Erythroblast (primary cell): ENCODE results near the gene ARHGEF9.
"Not testable (repeated sequence)": the region's sequence is repeated elsewhere in the genome, so short reads cannot be mapped to it uniquely, and the experiment has no call there.

Experiments
- DNase-seq, 2 experiments: peaks; one replicate each; lab custom pipeline; 2025; lab: John Stamatoyannopoulos, UW
- GATA1 ChIP-seq: IDR thresholded peaks from 2 replicates; pipeline ENCODE4 v1.6.1; 2011; ENCODE audit warnings: low read depth, mild to moderate bottlenecking, control low read depth, low read length, moderate library complexity
- POLR2A ChIP-seq: IDR thresholded peaks from 2 replicates; pipeline ENCODE4 v1.6.1; 2011; ENCODE audit warnings: mild to moderate bottlenecking, low read length

ARHGEF9 gene

DNA sequence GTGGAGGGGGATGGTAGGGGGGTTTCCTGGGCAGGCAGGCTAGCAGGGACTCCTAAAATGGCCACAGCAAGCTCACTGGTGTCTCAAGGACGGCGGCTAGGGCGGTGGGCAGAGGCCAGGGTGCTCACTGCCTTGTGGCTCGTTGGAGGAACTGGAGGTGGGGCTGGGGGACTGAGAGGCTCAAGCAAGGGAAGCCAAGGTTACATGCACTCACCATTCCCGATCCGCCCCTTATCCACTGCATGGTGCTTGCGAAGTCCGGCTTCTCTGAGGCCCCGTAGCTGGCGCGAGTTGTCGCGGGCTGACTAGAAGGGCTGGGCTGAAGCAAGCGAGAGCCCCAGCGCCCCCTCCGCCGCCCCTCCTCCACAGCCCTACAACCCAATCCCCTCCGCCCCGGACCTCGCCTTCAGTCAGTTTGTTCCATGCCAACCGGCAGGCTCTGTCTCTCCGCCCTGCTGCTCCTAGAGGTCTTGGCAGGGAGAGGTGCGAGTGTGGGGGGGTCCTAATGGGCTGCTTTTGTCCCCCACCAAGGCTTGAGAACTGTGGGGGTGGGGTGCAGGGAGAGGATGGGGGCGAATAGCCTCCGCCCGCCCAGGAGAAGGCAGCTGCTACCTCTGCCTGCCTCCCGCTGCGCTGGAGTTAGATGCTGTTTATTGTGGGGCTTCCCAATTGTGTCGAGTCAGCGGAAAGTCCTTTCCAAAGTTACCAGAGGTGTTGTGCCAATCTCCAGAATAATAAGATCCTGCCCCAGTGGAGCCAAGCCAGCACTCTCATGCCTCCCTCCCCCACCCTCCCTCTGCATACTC, at the start of gene ARHGEF9:
Gene ARHGEF9, minus strand, starts transcription at position 313 of the 806 bp plus-strand sequence. Its CDS starts 69 bp downstream, at position 244.
- no peak for DNase-seq
- TF ChIP-seq GATA1 (no peak), POLR2A (no peak)

DNA sequence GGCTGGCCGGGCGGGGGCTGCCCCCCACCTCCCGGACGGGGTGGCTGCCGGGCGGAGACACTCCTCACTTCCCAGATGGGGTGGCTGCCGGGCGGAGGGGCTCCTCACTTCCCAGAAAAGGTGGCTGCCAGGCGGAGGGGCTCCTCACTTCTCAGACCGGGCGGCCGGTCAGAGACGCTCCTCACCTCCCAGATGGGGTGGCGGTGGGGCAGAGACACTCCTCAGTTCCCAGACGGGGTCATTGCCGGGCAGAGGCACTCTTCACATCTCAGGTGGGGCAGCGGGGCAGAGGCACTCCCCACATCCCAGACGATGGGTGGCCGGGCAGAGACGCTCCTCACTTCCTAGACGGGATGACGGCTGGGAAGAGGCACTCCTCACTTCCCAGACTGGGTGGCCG, 40.4 kb upstream of the ARHGEF9 start:
- not testable (repeated sequence) for DNase-seq

DNA sequence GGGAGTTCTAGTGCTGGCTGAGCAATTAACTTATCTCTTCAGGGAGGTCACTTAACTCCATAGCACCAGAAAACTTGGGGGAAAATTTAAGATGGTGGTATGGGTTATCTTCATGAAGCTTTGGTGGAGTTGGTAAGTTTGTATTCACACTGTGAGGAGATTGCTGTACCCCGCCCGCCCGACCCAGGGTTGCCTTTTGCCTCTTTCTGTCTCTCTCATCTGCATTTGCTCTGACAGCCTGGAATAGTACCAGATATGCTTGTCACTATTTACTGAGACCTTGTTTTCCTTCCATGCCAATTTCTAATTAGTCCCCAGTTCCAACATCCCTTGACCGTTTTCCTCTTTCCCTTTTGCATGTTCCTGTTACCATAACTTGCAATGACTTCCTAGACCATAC, 33.1 kb upstream of the ARHGEF9 start:
- TF ChIP-seq POLR2A (no peak), GATA1 (no peak)
- DNase-seq: no peak

DNA sequence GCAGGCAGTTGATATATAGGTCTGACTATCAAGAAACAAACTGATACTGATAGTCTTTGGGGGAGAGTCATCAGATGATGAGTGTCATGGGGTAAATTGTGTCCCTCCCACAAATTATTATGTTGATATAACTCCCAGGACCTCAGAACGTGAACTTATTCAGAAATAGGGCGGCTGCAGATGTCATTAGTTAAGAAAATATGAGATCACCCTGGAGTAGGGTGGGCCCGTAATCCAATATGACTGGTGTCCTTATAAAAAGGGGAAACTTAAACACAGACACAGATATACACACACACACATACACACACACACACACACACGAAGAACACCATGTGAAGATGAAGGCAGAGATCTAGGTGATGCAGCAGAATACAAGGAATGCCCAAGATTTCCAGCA, 32.7 kb upstream of the ARHGEF9 start:
- no peak for DNase-seq
- TF ChIP-seq GATA1: no peak
- TF ChIP-seq POLR2A: no peak

DNA sequence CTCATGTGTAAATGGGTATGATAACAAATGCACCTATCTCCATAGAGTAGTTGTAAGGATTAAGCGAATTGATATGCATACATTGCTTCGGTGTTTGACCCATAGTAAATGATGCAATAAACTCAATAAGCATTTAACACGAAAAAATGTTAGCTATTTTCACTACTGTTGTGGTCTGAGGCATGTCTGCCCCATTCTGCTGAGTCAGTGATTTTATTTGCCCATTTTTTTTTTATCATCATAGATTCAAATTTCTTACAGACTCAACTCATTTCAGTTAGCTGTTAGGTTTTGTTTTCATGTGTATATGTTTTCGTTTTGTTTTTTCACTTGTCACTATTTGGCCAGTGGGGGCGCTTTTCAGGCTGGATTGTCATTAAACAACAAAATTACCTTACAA, 27.8 kb upstream of the ARHGEF9 start:
- TF ChIP-seq GATA1 (no peak), POLR2A (no peak)
- DNase-seq: no peak

DNA sequence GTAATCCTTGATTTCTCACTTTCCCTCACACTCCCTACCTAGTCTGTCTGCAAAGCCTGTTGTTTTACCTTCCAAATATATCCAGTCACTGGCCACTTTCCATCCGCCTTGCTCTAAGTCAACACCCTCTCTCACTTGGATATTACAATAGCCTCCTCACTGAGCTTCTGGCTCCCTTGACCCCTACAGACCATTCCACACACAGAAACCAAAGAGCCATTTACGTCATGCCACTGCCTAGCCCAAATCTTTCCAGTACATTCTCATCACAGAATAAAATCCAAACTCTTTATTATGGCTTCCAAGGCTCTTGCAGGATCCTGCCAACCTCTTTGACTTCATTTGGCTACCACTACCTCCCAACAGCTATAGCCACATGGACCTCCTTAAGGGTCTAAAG, 25.7 kb upstream of the ARHGEF9 start:
- no peak for DNase-seq
- TF ChIP-seq GATA1: no peak
- TF ChIP-seq POLR2A: no peak

DNA sequence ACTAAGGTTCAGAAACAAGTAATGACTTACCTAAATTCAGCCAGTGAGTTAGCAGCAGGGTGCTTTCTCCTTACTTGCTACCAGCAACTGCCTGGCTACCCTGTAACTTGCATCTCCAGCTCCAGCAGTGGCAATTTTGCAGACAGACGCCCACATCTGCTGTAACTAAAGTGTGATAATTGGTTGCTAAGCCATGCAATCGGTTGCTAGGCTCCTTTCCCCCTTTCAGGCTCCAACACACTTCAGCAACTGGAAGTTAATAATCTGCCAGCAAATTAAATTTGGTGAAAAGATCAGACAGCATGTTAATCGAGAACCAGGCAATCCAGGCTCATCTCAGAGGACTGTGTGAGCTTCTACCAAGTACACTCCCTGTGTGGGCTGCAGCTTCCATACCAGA, 24.2 kb upstream of the ARHGEF9 start:
- TF ChIP-seq POLR2A (no peak), GATA1 (no peak)
- DNase-seq: no peak

DNA sequence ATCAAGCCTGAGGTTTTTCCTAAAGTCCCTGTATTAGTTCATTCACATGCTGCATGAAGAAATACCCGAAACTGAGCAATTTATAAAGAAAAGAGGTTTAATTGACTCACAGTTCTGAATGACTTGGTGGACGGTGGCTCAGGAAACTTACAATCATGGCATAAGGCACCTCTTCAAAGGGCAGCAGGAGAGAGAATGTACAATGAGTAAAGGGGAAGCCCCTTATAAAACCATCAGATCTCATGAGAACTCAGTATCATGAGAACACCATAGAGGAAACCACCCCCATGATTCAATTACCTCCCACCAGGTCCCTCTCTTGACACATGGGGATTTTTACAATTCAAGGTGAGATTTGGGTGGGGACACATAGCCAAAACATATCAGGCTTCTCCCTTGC, 10.4 kb upstream of the ARHGEF9 start:
- not testable (repeated sequence) for DNase-seq

DNA sequence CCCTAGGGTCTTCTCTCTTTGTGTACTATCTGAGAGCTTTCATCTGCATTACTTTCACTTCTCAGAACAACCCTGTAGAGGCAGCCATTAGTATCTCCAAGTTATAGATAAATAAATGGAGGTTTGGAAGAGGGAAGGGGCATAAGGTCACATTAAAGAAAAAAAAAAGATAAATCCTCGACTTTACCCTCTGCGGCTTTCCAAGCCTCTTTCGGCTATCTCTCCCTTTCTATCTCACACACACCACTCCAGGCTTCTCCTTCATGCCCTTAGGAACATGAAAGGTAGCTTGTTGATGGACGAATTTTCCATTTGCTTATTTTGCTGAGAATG, 660 bp upstream of the ARHGEF9 start:
- no peak for DNase-seq
- TF ChIP-seq POLR2A (no peak), GATA1 (no peak)

DNA sequence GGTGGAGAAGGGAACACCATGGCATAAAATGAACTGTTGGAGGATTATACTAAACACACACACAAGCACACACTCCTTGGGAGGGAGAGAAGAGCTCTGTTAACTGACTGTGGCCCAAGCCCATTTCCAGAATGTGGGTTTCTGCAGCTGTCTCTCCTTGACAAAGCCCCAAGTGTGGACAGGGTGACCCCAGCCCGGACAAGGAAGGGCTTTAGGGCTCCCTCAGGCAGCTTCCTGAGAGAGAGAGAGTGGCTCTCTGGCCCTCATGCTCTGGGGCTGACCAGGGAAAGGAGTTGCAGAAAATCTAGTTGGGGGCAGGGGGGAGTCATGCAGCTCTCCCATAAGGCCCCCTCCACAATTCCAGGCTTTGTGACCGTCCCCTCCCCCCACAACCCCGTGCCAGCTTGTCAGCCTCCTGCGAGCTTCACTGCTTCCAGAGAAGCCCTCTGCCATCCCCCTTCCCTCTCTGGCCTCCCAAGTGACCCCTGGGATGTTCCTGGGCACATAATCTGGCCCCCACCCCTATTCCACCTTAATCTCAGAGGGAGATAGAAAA, 590 bp downstream of the ARHGEF9 start:
- TF ChIP-seq GATA1: no peak
- TF ChIP-seq POLR2A: no peak
- no peak for DNase-seq

DNA sequence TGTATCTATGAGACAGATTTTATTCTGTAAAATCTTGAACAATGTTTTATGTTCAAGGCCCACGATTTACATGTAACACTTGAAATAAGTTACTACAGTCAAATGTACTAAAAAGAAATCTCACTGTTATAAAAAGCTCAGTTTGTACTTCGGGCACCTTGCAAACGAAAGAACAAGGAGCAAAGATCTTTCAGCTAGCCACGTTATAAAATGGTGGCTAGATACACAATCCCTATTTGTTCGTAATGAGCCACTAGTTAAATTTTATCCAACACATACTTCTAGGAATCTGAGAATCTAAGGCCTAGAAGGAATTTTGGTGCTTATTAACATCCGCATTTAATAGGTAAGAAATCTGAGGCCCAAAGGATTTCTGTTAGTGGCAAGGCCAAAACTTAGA, 2.5 kb downstream of the ARHGEF9 start:
- DNase-seq: no peak
- TF ChIP-seq GATA1: no peak
- no peak for TF ChIP-seq POLR2A

DNA sequence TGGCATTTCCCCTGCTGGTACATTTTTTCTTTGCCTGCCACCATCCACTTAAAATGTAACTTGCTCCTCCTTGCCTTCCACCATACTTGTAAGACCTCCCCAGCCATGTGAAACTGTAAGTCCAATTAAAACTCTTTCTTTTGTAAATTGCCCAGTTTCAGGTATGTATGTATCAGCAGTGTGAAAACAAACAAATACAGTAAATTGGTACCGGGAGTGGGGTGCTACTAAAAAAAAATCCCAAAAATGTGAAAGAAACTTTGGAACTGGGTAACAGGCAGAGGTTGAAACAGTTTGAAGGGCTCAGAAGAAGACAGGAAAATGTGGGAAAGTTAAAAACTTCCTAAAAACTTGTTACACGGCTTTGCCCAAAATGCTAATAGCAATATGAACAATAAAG, 16.3 kb downstream of the ARHGEF9 start:
- TF ChIP-seq POLR2A (no peak), GATA1 (no peak)
- DNase-seq: no peak

DNA sequence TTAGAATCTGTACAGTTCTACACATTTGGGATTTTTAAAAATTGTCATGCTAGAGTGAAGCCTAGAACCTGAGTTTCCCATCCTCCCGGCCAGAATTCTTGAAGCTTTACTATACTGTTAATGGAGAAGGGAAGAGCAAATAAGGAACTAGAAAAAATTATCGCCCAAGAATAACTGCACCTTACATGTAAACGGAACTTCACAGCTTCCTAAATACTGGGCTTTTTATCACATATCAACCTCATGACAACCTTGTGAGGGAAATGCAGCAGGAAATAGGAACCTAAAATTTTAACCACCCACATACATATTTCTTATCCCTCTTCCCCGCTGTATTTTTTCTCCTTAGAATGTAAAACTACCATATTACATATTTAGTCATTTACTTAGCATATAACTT, 19.3 kb downstream of the ARHGEF9 start:
- TF ChIP-seq GATA1: no peak
- TF ChIP-seq POLR2A: no peak
- DNase-seq: no peak

DNA sequence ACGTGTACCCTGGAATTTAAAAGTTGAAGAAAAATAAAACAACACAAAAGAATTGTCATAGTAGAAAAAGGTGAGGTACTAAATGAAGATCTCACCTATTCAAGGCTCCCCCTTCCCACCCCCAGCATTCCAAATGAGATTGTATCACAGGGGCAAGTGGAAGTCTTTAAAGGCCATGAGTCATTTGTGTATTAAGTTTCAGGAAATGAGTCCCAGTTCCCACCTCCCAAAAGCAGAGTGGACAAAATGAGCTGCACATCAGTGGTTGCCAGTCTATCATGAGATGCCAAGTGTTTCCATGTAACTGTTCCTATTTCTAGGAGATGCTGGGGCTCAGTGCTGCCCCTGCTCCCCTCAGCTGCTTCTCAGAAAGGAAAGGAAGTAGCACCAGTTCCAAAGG, 20.1 kb downstream of the ARHGEF9 start:
- no peak for TF ChIP-seq GATA1
- no peak for TF ChIP-seq POLR2A
- no peak for DNase-seq

DNA sequence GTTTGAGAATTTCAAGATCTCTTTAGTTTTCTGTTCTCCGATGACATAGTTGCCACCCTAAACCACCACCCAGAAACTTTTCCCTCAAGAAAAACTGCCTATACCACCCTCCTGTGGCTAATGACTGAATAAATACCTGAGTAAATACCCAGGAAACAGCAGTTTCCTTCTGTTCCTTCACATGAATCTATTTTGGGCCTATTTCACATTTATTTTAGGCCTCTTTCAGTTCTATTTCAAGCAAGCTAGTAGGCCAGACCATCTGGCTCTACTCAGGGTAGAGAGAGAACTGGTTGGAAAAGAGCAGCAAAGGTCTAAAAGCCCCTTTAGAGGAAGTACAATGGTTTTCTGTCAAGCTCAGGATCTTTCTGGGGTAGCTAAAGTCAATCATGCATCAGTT, 23.4 kb downstream of the ARHGEF9 start:
- DNase-seq: no peak
- TF ChIP-seq POLR2A (no peak), GATA1 (no peak)

DNA sequence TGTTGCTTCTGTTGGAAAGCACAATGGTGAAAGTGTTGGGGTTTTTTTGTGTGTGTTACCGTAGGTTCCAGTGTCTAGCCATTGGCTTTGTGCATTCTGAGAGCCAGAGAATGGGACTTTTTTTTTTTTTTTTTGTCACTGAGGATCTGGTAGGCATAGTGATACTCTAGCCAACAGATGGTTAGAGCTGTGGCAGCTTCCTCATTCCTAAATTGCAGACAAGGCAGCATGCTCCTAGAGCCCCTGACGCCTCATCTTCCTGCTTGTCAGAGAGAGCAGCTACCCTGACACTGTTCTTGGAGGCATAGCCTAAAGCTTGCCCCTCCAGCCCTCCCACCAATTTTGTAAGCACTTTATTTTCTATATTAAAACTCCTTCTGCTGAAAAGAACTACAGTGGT, 27.0 kb downstream of the ARHGEF9 start:
- no peak for DNase-seq
- no peak for TF ChIP-seq POLR2A
- TF ChIP-seq GATA1: no peak
